Caco-2 (cell line): ENCODE data around the gene PIRT. TPM values are rescaled to one million over a fixed set of nuclear protein-coding genes. Genes with fewer than 3 reads are reported as not detected.

Experiments
- BruUV-seq: library from RNA; stranded (reverse); fragments of 400-500 nt; replicated peaks from 2 replicates; lab custom pipeline; 2021; lab: Mats Ljungman, UMichigan
- CTCF ChIA-PET: fragments of 300-600 bp; sonication (Branson Sonifier 250); formaldehyde crosslinking; loops from one replicate; lab custom pipeline; 2022; ENCODE audit warnings: antibody characterized with exemption; lab: Charles Lee
- POLR2A ChIA-PET: fragments of 300-600 bp; sonication (Branson Sonifier 250); formaldehyde crosslinking; loops from one replicate; lab custom pipeline; 2022; ENCODE audit warnings: antibody characterized with exemption; lab: Charles Lee
- DNase-seq, 2 experiments: peaks; one replicate each; pipeline versions ENCODE4 v3.0.0 to v3.0.0-alpha.2; 2020 to 2022
- H3K27me3 ChIP-seq: replicated peaks from 2 replicates; pipeline ENCODE4 v1.6.0; 2011; ENCODE audit warnings: low read length; ENCODE audit not compliant: control insufficient read depth, insufficient read depth
- H3K36me3 ChIP-seq: 2 replicates; pipeline ENCODE4 v1.5.1; 2011; ENCODE audit warnings: low read length; ENCODE audit not compliant: control insufficient read depth, insufficient read depth
- H3K4me1 ChIP-seq: fragments of 250-450 bp; sonication (Bioruptor Pico); 2 replicates; pipeline ENCODE4 v1.5.1; 2020; ENCODE audit warnings: mild to moderate bottlenecking
- H3K4me3 ChIP-seq: 2 replicates; pipeline ENCODE4 v1.5.1; 2011; ENCODE audit warnings: low read depth, mild to moderate bottlenecking, control low read depth, low read length
- H3K9me3 ChIP-seq: fragments of 250-450 bp; sonication (Bioruptor Pico); 2 replicates; pipeline ENCODE4 v1.5.1; 2020; ENCODE audit warnings: mild to moderate bottlenecking, moderate library complexity
- H3K27ac Mint-ChIP-seq: one replicate; pipeline ENCODE4 v1.8.0; 2022; ENCODE audit warnings: mixed read lengths; ENCODE audit not compliant: unreplicated experiment
- H3K27me3 Mint-ChIP-seq: one replicate; pipeline ENCODE4 v1.8.0; 2022; ENCODE audit warnings: mixed read lengths; ENCODE audit not compliant: insufficient read depth, unreplicated experiment
- H3K36me3 Mint-ChIP-seq: one replicate; pipeline ENCODE4 v1.8.0; 2022; ENCODE audit warnings: mild to moderate bottlenecking, mixed read lengths; ENCODE audit not compliant: insufficient read depth, unreplicated experiment
- H3K4me1 Mint-ChIP-seq: one replicate; pipeline ENCODE4 v1.8.0; 2022; ENCODE audit warnings: low read depth, mixed read lengths; ENCODE audit not compliant: unreplicated experiment
- H3K4me3 Mint-ChIP-seq: one replicate; pipeline ENCODE4 v1.8.0; 2022; ENCODE audit warnings: mild to moderate bottlenecking, moderate library complexity, mixed read lengths; ENCODE audit not compliant: unreplicated experiment
- H3K9me3 Mint-ChIP-seq: one replicate; pipeline ENCODE4 v1.8.0; 2022; ENCODE audit warnings: mixed read lengths; ENCODE audit not compliant: unreplicated experiment
- intact Hi-C: fragments of 100-400 bp; cut with micrococcal nuclease; formaldehyde crosslinking; loops from one replicate; pipeline ENCODE4 v1.10.0; 2022; ENCODE audit not compliant: unreplicated experiment
- total RNA-seq: library from RNA; stranded (reverse); gene quantifications from 2 replicates; pipeline ENCODE4 v1.2.3, GENCODE V29; 2022
- TF ChIP-seq, protein P1 (sequence below), 2 experiments: fragments of 200-600 bp in 1 of 2; IDR thresholded peaks; 1 replicate in 1 of 2; 2 replicates in 1 of 2; pipeline versions ENCODE4 v1.5.1 to v1.8.0; 2011 to 2022; ENCODE audit warnings: antibody characterized with exemption in 1 of 2, control low read depth in 1 of 2, inconsistent platforms in 1 of 2, low read depth in 1 of 2, low read length in 1 of 2, mild to moderate bottlenecking in 1 of 2, moderate library complexity in 1 of 2; ENCODE audit not compliant: insufficient read depth in 1 of 2, severe bottlenecking in 1 of 2, unreplicated experiment in 1 of 2

PIRT gene
- total RNA-seq, 1 experiment from 2014 or later = not detected

DNA sequence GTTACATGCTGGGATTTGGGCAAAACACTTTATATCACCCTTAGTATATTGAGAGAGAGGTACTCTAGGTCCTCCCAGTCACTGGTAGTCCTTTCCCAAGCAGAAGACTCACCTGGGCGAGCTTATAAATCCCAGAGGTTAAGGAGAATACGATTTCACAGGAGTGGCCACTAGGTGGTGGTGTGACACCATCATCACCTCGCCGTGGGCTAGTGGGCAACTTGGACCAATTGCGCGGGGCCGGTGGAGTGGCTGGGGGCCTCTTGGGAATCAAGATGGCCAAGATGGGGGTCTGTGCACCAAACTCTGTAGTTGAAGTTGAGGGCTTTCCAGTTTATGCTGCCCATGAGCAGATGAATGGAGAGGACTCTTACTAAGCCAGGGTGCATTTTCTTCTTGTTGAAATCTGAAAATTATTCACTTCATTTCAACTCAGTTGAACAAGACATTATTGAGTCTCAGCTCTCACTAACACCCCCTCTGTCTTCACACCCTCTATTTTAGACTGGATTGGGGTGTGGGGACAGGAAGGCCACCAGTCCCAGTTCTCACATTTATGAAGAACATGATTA is 38.2 kb upstream of the PIRT start:
- H3K27ac Mint-ChIP-seq = no peak overlapping the region
- TF ChIP-seq, protein P1, sequence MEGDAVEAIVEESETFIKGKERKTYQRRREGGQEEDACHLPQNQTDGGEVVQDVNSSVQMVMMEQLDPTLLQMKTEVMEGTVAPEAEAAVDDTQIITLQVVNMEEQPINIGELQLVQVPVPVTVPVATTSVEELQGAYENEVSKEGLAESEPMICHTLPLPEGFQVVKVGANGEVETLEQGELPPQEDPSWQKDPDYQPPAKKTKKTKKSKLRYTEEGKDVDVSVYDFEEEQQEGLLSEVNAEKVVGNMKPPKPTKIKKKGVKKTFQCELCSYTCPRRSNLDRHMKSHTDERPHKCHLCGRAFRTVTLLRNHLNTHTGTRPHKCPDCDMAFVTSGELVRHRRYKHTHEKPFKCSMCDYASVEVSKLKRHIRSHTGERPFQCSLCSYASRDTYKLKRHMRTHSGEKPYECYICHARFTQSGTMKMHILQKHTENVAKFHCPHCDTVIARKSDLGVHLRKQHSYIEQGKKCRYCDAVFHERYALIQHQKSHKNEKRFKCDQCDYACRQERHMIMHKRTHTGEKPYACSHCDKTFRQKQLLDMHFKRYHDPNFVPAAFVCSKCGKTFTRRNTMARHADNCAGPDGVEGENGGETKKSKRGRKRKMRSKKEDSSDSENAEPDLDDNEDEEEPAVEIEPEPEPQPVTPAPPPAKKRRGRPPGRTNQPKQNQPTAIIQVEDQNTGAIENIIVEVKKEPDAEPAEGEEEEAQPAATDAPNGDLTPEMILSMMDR (IDR thresholded peaks at IDR 0.05; ENCODE audit: insufficient read depth in 1 of 2, low read depth in 1 of 2, low read length in 1 of 2, severe bottlenecking in 1 of 2, unreplicated experiment in 1 of 2) = peak; percentile 49 to 56
- no peaks in the 10 kb centered on the region for H3K36me3 Mint-ChIP-seq
- ChIA-PET POLR2A (interaction anchor here (0.8 kb wide), 1 partner anchor 269 kb away, joined by 3 read pairs; no protein-coding TSS in a partner anchor), CTCF (interaction anchor here (0.5 to 3.0 kb wide), 8 partner anchors 139 to 768 kb away, joined by 3 to 41 read pairs (median 4); no protein-coding TSS in a partner anchor)
- BruUV-seq = no TSS peak
- H3K4me1 Mint-ChIP-seq = no peaks in the 10 kb centered on the region
- no peaks in the 10 kb centered on the region for H3K9me3 Mint-ChIP-seq
- intact Hi-C loops = loop anchor here (10.0 kb wide), 1 partner anchor 419 kb away; no protein-coding TSS in a partner anchor
- no peaks in the 10 kb centered on the region for H3K36me3 ChIP-seq
- no peak overlapping the region for H3K4me3 ChIP-seq
- H3K4me3 Mint-ChIP-seq = no peak overlapping the region
- peak; percentile 41 to 54 for DNase-seq
- H3K4me1 ChIP-seq = no peaks in the 10 kb centered on the region
- no peaks in the 10 kb centered on the region for H3K9me3 ChIP-seq
- H3K27me3 Mint-ChIP-seq = no peaks in the 10 kb centered on the region
- no peaks in the 10 kb centered on the region for H3K27me3 ChIP-seq

DNA sequence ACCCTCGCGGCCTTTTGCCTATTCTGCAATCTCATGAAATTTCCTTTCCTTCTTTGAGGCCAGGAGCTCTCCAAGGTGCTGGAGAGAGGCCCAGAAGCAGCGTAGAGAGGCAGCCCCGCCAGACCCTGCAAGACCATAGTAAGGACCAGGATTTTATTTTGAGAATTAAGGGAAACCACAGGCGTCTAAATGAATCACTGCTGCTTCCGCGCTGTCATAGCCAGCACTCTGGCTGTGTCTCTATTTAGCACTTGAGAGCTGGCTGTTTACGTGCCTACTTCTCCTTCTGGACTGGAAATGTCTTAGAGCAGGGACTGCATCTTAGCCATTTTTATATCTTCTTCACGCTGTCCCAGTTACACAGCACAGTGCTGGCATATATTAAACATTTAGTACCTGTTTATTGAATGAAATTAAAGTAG is 37.6 kb upstream of the PIRT start:
- BruUV-seq = no TSS peak
- DNase-seq = peak in 1 of 2 experiments; percentile 48
- H3K27me3 ChIP-seq = no peaks in the 10 kb centered on the region
- H3K4me3 Mint-ChIP-seq = no peak overlapping the region
- no peaks in the 10 kb centered on the region for H3K36me3 ChIP-seq
- H3K9me3 Mint-ChIP-seq = no peaks in the 10 kb centered on the region
- no peaks in the 10 kb centered on the region for H3K4me1 ChIP-seq
- no peaks in the 10 kb centered on the region for H3K9me3 ChIP-seq
- intact Hi-C loops = loop anchor here (10.0 kb wide), 1 partner anchor 419 kb away; no protein-coding TSS in a partner anchor
- CTCF ChIA-PET = interaction anchor here (0.5 to 3.0 kb wide), 8 partner anchors 138 to 769 kb away, joined by 3 to 41 read pairs (median 4); no protein-coding TSS in a partner anchor
- POLR2A ChIA-PET = interaction anchor here (0.6 kb wide), 1 partner anchor 230 kb away, joined by 3 read pairs; no protein-coding TSS in a partner anchor
- H3K27ac Mint-ChIP-seq = no peak overlapping the region
- TF ChIP-seq, protein P1 (IDR thresholded peaks at IDR 0.05; ENCODE audit: insufficient read depth in 1 of 2, low read depth in 1 of 2, low read length in 1 of 2, severe bottlenecking in 1 of 2, unreplicated experiment in 1 of 2) = no peak
- no peaks in the 10 kb centered on the region for H3K36me3 Mint-ChIP-seq
- no peaks in the 10 kb centered on the region for H3K4me1 Mint-ChIP-seq
- H3K27me3 Mint-ChIP-seq = no peaks in the 10 kb centered on the region
- H3K4me3 ChIP-seq = no peak overlapping the region

DNA sequence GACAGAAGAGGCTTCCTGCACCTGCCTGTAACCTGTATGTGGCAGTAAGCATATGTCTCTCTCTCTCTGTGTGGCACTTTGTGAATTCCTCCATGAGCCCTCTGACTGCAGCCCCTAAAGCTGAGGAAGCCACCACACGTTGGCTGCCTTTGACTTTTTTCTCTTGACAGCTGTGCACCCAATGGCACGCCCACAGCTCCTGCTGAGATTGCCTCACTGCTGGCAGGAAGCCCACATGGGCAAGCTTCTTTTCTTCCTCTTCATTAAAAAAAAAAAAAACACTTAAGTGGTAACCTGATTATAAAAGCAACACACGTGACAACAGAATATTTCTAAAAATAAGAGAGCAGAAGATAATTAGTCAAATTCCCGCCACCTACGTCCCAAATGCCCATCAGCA is 34.0 kb upstream of the PIRT start:
- intact Hi-C loops = loop anchor here (10.0 kb wide), 1 partner anchor 423 kb away; no protein-coding TSS in a partner anchor
- Mint-ChIP-seq H3K4me1 (no peaks in the 10 kb centered on the region), H3K27ac (no peak overlapping the region), H3K4me3 (no peak overlapping the region), H3K27me3 (no peaks in the 10 kb centered on the region), H3K9me3 (no peaks in the 10 kb centered on the region), H3K36me3 (no peaks in the 10 kb centered on the region)
- no TSS peak for BruUV-seq
- H3K4me1 ChIP-seq = no peaks in the 10 kb centered on the region
- POLR2A ChIA-PET = no interaction called here
- no peak overlapping the region for H3K4me3 ChIP-seq
- no peaks in the 10 kb centered on the region for H3K27me3 ChIP-seq
- DNase-seq = no peak
- no peaks in the 10 kb centered on the region for H3K9me3 ChIP-seq
- CTCF ChIA-PET = no interaction called here
- no peaks in the 10 kb centered on the region for H3K36me3 ChIP-seq
- TF ChIP-seq, protein P1 (IDR thresholded peaks at IDR 0.05; ENCODE audit: insufficient read depth in 1 of 2, low read depth in 1 of 2, low read length in 1 of 2, severe bottlenecking in 1 of 2, unreplicated experiment in 1 of 2) = no peak
